ENCODE measurements around the gene SEMA3B.
A peak's percentile ranks its signal among the peaks of the same experiment; 100 is the strongest.
"Not testable (repeated sequence)": the region's sequence is repeated elsewhere in the genome, so short reads cannot be mapped to it uniquely, and the experiment has no call there.

The SEMA3B gene

DNA sequence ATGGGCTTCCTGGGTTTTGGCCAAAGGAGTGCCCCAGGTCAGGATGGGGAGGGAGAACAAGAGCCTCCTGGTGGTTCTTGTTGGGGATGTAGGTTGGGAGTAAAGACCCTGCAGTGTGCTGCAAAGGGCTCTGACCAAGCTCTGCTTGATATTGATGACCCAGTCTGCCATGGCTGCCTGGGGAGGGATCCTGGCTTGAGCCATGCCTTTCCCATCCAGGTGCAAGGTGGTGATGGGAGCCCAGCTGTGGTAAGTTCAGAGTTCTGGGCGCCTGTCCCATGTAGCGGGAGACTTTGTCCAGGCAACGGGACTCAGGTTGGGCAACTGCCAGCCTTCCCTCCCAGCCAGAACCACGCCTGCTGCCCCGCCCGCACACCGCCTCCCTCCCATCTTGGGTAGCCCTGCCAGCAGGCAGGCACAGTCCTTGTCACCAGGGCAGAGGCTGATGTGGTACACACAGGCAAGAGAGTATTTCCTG is 30.4 kb upstream of the SEMA3B start:
- DNase-seq: no peak

DNA sequence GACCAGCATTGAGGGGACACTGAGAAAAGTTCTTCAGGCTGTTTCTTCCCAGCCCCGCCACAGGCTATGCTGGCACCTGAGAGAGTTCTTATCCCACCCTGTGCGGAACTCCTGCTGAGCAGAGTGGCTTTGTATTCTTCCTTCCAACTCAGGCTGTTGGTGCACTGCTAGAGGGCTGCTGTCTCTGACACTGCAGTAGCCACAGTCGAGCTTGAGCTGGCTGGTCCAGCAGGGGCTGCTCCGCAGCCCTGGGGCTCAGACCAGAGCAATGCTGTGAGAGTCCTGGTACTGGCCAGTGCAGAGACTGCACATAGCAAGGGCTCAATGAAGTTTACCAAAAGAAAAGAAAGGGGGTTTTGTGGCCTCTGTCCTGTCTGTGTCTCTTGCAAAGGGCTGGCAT is 29.3 kb upstream of the SEMA3B start:
- DNase-seq: no peak

DNA sequence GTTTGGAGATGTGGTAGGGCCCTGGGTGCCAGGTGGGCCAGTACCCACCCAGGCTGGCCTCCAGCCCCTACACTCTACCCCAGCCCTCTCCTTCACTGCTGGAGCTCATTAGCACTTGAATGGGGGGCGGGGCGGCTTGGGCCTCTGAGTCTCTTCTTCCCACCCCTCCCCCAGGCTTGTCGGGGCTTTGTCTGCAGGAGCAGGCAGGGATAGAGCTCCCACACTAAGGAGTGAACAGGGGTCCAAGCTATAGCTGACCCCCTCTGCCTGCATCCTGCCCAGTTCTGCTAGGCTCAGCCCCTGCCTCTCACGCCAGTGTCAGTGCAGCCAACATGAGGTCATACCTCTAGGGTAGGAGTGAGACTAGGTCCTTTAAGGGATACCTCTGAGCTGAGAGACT is 27.8 kb upstream of the SEMA3B start:
- DNase-seq: no peak

DNA sequence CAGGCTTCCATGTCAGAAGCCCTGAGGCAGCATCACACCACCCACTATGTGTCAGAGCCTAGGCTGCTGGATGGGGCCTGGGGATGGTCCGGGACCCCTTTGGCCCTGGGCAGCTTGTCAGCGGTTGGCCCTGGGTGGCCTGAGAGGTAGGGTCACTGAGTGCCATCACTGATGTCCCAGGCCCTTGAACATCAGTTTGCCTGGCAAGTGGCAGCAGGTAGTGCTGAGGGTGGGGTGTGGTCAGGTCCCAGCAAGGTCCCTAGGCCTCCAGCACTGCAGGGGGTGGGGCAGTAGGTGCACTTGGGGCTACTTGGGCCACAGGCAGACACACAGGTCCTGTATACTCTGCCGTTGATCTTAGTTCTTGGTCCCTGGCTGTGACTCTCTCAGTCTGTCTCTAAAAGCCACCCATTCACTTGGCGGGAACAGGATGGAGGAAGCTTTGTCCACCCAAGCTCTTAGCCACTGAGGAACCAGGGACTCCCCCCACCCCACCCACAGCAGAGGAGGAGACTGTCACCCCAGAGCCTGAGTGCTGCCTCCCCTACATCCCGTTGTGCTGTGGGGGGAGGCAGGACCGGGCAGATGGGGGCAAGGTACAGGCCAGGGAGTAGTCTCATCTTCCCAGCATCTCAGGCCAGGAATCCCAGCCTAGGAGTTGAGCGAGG is 27.1 kb upstream of the SEMA3B start:
- no peak for DNase-seq

DNA sequence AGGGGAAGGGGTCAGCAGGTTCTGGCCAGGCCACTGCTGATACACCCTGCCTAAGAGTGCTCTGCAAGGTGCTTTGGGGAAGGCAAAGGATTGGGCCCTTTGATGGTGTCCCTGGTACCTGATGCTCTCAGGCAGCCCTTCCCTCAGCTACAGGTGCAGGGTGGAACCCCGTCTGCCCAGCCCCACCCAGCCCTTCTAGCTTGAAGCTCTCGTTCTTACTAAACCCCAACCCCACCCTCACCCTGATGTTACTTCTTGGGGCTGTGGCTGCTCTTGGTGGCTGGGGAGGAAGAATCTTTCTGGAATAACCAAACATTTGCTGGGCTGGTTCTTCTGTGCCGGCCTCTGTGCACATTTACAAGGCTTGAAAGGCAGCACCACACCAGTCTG is 26.6 kb upstream of the SEMA3B start:
- DNase-seq: no peak

- DNase-seq: peak; percentile 45
Measured at GRCh38 chr3:50242851-50243542, 25.9 kb upstream of the SEMA3B start.

DNA sequence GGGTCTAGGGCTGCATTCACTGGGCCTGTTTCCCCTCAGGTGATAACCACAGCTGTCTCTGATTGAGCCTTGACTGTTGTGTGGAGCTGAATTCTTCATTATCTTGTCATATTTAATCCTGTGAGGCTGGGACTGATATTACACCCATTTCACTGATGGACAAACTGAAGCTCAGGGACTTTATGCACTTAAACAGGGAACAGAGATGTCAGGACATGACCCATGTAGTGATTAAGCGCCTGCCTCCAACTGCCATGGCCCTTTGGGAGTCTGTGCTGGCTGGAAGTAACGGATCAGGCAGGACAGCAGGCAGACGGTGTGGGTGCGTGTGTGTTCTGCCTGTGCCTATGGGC is 25.4 kb upstream of the SEMA3B start:
- no peak for DNase-seq

- not testable (repeated sequence) for DNase-seq
Measured at GRCh38 chr3:50244813-50245212, 24.1 kb upstream of the SEMA3B start.

- DNase-seq: no peak
Measured at GRCh38 chr3:50245251-50245745, 23.6 kb upstream of the SEMA3B start.

DNA sequence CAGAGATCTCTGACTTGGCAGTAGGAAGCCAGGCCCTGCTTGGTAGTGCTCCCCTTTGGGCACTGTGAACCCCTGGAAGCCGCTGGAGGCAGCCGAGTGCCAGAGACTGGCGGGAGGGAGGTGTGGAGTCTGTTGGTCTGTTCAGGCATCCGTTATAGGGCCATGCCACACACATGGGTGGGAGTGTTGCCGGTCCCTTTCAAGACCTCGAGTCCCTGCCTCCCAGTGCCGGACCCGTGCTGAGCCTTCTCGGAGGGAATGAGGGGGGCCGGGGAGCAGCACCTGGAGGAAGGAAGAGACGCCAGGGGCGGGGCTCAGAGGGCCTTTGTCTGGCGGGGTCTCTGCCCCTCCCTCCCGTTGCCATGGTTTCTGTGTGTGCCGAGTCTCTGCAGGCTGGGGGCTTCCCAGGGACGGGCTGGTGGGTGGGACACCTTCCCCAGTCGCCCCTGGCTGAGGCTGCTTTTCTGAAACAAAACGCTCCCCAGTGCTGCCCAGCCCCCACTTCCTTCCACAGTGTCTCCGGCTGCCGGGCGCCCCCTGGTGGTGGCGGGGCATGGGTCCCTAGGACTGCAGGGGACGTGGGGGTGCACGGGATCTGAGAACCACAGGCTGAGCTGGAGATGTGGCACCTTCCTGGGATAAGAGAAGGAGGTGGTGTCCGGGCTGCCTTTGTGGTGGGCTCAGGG is 23.0 kb upstream of the SEMA3B start:
- peak; percentile 98 for DNase-seq

- DNase-seq: peak; percentile 78
Measured at GRCh38 chr3:50246517-50246954, 22.4 kb upstream of the SEMA3B start.

DNA sequence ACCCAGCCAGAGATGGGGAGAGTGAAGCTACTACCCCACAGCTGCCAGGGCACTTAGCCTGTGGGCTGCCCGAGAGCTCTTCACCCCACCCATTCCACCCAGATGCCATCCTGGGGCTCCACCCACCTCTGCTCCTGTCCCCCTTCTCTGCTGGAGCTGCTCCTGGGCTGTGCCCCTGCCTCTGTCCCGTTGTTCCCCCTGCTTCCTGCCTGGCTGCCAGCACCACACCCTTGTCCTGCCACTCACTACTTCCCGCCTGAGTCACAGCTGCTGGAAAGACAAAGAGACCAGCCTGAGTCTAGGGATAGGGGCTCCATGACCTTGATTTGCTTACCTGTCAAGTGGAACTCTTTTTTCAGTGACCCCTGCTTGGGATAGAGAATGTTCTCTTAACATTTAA is 20.6 kb upstream of the SEMA3B start:
- no peak for DNase-seq

DNA sequence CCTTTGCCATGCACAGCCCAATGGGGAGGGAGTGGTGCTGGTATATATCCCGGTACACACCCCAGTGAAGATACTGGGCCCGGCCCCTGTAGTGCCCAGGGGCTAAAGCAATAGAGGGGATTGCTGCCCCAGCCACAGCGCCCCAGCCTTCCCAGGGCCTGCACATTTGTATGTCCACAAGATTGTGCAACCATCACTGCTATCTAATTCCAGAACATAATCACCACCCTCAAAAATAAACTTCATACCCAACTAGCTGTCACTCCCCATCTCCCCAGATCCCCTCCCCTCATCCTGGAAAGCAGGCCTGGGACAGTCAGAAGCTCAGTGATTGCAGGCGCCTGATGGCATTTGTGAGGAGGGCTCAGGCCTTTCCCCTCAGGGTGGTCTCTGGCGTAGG is 19.5 kb upstream of the SEMA3B start:
- DNase-seq: no peak

DNA sequence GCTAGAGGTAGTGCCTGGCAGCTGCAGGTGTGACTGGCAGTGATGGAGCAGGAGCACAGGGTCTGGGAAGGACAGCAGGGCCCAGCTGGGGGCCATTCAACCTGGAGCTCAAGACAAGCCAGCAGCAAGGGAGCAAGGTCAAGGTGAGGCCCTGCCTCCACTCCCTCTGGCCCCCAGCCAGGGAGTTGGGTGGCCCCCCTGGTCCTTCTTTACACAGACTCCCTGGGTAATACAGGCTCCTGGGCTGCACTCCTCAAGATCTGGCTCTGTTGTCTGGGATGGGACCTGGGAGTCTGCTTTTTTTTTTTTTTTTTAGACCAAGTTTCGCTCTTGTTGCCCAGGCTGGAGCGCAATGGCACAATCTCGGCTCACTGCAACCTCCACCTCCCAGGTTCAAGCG is 18.4 kb upstream of the SEMA3B start:
- no peak for DNase-seq

GRCh38 chr3:50251220-50251619 is 17.7 kb upstream of the SEMA3B start:
- DNase-seq: peak; percentile 55

GRCh38 chr3:50254577-50255250 is 14.2 kb upstream of the SEMA3B start:
- DNase-seq: no peak

GRCh38 chr3:50255251-50255615 is 13.7 kb upstream of the SEMA3B start:
- no peak for DNase-seq

- peak; percentile 49 for DNase-seq
Measured at GRCh38 chr3:50256978-50257890, 11.7 kb upstream of the SEMA3B start.

GRCh38 chr3:50258029-50258680 is 10.8 kb upstream of the SEMA3B start:
- DNase-seq: no peak

DNA sequence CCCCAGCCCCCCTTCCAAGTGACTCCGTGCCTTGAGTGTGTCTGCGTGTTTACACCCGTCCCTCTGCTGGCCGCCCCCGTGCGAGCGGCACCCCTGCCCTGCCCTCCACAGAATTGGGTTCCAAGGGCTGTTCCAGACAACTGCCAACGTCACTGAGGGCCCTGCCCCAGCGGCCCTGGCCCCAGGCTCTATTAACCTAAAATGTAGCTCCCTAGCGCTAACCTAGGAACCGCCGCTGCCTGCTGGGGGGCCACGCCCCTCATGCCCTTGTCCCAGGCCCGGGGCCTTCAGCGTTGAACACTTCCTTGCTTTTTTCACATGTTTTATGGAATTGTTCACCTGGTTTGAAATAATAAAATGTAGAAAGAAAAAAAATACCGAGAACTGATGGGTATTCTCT is 10.0 kb upstream of the SEMA3B start:
- no peak for DNase-seq

DNA sequence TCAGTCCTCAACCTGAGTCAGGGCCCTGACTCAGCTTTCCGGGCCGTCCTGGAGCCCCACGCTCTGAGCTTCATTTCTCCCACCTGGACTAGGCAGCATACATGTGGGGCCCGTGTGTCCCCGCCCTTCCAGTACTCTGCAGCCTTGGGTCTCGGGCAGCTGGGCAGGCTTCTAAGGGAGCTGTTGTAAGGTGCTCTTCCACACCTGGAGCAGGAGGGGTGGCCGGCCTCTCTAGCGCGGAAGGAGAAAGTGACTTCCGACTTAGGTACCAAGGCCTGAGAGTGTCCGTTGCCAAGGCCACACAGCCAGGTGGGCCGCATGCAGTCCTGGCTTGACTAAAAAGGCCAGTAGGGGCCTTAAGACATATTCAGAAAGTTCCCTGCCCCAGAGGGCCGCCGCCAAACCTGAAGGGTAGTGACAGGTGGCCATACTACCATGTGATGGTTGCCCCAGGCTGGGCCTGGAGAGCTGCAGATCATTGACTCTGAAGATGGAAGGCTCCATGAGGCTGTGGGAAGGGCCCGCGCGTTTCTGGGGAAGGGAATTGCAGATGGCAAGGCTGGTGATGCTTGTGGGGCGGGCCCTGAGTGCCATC is 9.4 kb upstream of the SEMA3B start:
- DNase-seq: no peak
